ENCODE data around the gene NCS1. TPM values are rescaled to one million over a fixed set of nuclear protein-coding genes. Genes with fewer than 3 reads are reported as not detected.

NCS1 gene
- total RNA-seq, 1 experiment from 2014 or later = 70.1 TPM

Other genes starting within 250 kb of the NCS1 start
- gene FNBP1, start 129.2 kb upstream of the NCS1 start, total RNA-seq (2014; rRNA removed) = 11.5 and 16.8 TPM in 2 replicates
- gene GPR107, start 118.5 kb upstream of the NCS1 start, total RNA-seq (2014; rRNA removed) = 17.7 and 20.3 TPM in 2 replicates
- 12.1 and 15.7 TPM in 2 replicates for gene HMCN2, start 93.4 kb downstream of the NCS1 start, total RNA-seq (2014; rRNA removed)

Measured in LHCN-M2 (cell line).